NCI-H1092 (cell line): ENCODE data around the gene APOL5.

ENCODE experiments used
- DNase-seq: peaks from one replicate; lab custom pipeline; 2025; lab: John Stamatoyannopoulos, UW

The APOL5 gene

DNA sequence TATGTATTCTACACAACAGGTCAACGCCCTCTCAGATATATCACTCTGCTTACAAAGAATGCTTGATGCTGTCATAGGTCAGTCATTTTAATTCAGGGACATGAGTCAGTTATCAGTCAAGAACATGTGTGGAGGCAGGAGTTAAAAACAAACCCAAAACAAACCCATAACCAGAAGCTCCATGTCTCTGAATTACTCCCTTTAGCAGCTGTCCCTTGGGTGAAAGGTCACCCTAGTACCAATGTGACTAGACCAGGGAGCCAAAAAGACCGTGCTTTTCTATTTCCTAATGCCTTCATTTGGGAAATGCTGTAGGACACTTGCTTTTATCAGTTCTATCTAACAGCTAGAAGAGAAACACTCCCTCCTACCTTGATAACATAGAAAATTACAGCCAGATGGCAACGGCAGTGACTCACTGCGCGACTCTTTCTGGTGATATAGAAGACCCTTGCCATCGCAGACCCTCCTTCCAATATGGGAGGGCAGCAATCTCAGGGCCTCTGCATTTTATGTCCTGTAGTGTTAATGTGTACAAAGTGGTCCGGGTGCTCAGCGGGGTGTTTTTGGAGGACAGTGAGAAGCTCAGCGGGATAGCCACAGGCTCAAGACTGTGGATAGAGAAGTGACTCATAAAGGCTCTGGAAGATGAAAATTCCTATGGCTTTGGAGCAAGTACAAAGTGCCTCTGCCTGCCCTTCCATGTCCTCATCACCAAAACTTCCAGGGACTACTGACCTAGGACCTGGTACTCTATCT is 24.8 kb downstream of the APOL5 start:
- DNase-seq: no peak

DNA sequence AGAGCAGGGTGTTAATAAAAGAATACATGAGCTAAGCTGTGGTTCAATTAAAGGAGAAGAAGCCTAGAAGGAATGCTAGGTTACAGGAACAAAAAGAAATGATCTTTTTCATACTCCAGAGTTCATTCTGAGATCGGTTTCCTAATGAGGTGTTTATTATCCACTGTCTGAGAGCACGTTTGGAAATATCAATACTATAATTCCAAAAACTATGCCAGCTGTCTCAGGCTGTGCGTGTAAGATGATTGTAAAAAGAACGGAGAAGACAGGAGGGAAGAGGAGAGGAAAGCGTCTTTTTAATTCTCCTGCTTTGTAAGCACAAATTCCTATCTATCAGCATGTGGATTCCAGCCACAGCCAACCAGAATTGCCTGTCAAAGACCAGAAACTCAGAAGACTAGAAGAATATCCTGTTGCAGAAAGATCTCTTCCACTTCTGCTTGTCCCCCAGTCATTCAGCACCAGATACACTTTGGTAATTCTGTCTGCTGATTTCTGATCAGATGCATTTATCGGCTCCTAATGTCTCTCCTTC is 25.7 kb downstream of the APOL5 start:
- no peak for DNase-seq

DNA sequence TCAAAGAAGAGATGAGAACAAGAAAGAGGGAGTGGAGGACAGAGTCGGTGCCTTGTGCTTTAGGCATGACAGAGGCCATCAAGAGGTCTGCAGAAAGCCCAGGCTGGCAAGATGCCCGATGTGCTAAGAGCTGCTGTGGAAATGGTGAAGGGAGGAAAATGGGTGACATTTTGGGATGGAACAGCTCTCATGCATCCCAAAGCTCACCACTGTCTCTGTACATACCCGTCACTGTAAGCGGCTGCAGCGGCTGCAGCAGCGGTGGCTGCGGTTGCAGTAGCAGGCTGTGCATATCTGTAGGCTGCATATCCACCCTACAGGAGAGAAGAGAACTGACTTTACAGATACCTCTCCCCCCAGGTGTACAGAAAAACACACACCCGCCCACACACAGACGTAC is 28.6 kb downstream of the APOL5 start:
- DNase-seq: no peak

DNA sequence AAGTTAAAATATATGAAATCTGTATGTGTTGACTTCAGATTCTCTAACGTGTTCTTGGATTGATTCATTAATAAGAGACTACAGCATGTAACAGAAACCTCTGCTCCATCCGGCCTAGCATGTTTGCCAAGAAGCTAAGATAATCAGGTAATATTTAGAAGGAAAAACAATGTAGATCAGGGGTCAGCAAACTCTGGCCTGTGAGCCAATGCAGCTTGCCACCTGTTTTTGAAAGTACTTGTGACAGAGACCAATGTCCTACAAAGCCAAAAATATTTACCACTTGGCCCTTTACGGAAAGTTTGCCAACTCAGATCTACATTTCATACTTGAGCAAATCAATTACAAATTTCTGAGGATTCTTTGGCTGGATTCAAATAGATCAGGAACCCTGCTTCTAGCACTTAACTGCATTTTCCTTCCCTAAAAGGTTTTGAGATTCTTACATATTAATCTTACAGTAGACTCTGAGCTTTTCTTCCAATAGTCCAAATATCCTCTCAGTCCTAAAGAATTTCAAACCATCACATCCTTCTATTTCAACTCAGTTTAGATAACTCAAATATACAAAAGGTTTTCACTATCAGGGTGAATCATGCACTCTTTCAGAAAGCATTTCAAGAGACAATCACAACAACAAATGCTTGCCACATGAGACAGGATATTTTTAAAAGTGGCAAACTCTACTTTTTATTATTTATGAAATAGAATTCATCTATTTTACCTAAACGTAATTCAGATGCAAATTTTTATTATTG is 29.5 kb downstream of the APOL5 start:
- no peak for DNase-seq

DNA sequence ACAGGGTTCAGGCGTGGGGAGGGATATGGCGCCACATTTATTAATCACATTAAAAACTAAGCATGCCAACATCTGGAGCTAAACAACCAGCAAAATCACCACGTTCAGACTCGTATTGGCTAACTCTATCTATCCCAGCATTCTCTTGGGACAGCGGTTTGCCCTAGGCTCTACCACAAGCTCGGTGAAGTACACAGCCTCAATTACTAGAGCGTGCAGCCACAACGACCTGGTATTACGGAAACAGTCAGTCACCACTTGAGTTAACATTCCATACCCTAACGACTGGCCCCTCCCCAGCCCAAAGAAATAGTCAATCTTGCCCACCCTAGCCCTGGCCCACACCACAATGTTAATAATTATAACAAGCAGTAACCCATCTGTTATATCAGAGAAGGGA is 32.1 kb downstream of the APOL5 start:
- DNase-seq: no peak

DNA sequence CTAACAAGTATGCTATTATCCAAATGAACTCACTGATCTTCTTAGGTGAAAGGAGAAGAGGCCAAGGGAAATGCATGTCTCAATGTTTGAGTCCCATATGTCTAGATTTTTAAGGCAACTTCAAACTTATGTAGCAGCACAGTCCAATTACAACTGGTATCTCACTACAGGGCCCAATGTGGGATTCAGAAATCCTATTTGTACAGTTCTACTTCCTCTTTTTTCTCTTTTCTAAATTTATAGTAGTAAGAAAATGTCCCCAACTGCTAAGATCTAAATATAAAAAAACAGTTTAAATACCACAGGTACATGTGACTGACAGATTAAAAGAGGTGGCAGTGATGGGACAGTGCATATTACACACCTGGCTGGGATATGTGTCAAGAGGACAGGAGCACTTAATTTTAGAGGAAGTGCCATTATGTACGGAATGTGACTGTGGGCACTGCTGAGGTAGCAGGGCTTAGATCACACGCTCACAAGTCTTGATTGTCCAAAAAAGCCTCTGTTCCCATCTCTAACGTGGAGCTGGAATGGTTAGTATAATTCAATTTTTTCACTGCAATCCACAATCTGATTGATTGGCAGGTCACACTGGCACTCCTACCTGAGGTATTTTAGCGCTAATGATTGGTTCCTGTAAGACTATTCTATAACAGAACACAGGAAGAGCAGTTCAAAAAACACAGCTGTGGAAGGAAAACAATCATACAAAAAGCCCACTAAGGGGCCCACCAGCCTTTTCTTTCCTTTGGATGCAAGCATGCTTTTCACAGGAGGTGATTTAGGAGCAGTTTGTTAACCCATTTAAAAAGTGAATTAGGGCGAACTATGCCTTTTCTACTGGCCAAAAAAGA is 34.6 kb downstream of the APOL5 start:
- DNase-seq: no peak

DNA sequence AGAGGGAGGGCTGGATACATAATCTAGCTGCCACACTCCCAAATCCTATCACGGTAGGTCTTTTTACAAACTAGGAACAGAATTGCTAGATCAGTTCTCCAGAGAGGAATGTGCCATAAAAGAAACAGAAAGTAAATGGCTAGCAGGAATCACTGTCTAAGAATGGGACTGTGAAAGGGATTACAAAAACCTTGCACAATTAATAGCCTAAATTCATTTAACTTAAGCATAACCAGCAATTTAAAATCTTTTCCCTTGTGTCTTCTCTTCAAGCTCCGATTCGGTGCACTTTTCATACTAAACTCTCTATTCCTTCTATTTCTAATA is 35.2 kb downstream of the APOL5 start:
- DNase-seq: no peak

DNA sequence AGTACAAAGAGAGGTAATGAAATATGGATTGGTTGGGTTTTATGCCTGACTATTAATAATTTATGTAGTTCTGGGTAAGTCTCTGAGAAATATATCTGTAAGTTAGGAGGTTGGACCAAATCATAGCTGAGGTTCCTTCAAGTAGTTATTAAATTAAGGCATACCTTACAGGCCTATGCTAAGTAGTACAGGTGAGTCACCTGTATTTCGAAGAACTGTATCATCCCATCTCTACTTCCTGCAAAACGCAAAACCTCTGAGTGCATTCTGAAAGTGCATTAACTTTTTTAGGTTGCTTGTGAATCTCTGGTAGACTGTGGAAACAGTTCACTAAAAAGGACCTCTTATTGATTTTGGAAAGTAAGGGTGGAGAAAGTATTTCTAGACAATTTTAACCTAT is 37.1 kb downstream of the APOL5 start:
- DNase-seq: no peak

DNA sequence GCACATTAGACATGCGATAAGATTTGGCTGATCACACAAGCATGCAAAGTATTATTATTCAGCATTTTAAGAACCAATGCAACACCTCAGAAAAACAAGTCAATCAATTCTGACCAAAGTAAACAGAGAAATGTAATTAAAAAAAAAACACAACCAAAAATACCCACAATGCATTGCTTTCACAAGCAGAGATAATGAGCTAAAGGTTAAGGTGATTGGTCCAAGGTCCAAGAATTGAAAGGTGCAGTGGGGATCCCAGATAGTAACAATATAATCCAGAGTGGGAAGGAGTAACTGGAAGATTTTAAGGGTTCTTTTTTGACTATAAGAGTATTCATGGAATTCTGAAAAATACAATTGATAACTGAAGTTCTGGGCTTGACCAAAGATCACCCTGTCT is 39.0 kb downstream of the APOL5 start:
- DNase-seq: no peak

DNA sequence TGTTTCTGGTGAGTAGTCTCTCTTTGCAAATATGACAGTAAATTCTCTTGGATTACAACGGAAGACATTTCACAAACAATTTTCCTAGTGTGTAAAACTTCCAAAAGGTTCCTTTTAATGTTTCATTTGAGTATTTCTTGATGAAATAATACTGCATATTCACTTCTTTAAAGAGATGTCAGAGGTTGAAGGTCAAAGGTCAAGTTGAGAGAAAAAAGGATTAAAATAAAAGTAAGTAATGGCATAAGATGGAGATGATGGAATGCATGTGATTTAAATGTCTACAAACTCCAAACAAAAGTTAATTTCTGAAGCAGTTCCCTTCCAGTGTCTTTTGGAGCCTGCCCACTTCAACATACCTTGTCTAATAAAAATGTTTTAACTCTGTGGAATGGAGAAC is 40.7 kb downstream of the APOL5 start:
- DNase-seq: no peak

DNA sequence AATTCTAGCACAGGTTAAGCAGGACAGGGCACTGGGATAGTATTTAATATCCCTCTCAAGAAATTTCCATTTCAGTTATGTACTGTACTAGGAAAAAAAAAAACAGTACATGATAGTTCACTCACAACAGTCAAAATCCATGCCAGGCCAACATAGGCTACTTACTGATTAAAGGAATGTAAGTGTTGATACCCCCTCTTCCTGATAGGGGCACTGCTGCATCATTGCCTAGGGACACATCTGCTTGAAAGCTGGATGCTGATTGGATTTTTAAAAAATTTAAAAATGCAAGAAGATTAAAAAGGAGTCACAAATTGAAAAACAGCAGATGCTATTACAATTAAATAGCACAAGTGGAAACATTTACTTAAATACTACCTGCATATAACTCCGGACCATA is 43.4 kb downstream of the APOL5 start:
- DNase-seq: no peak

DNA sequence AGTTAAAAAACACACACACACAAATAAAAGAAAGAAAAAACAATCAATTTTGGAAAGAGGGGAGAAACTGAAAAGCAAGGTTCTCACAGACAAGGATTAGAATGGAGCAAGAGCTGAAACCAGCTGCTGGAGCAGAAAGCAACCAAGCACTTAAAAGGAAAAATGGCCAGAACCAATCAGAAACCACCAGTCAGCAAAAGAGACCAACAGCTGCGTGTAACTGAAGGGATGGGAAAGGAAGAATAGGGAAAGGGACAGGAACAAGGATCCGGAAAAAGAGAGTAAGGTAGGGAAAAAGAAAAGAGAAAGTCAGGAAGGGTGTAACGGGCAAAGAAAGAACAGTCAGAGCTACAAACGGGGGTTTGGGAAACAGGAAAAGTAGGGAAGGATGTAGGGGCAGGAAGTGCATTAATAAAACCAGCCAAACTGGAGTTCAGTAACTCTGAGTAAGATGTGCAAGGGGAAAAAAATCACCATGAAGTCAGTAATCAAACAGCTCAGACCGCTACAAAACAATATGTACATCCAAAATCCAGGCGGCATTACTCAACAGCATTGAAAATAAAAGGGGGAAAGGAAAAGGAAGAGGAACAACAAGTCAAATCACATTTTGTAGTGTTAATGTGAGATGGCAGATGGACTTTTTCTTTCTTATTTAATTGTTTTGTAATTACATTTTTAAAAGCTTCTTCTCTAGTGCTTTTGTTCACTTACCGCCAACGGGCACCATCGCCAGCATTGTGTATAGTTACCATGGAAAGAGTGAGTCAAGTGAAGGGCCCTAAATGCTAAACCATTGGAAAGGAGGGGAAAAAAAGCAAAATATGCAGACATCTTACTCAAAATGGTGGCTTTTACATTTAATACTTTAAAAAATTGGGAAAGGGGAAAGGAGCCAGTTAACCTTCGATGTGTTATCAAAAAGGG is 49.2 kb downstream of the APOL5 start:
- DNase-seq: no peak

DNA sequence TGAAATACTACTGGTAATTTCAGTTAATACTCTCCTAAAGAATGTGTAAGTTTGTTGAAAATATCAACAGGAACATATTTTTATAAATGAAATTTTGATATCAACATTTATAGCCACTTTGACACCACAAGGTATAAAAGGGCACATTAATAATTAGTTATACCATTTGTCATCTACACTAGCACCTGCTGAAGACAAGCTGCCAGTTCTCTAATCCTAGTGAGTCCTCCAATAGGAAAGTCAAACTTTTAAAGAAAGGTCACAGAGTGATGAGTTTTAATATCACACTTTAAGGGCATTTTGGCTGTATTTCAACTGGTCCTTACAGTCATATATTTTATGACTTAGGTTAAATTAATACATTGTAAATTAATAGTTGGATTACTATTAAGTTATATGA is 52.3 kb downstream of the APOL5 start:
- no peak for DNase-seq

DNA sequence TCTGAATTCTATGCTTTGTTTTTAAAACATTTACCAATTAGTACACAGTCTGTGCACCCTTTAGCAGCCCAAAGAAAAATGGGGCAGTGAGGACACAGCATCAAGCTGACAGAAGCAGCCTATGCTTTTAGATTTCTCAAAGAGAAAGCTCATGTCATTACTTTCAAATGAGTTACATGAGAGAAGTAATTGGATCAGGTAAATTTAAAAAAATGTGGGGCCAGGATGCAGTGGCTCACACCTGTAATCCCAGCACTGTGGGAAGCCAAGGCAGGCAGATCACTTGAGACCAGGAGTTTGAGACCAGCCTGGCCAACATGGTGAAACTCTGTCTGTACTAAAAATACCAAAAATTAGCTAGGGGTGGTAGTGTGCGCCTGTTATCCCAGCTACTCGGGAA is 57.7 kb downstream of the APOL5 start:
- no peak for DNase-seq

DNA sequence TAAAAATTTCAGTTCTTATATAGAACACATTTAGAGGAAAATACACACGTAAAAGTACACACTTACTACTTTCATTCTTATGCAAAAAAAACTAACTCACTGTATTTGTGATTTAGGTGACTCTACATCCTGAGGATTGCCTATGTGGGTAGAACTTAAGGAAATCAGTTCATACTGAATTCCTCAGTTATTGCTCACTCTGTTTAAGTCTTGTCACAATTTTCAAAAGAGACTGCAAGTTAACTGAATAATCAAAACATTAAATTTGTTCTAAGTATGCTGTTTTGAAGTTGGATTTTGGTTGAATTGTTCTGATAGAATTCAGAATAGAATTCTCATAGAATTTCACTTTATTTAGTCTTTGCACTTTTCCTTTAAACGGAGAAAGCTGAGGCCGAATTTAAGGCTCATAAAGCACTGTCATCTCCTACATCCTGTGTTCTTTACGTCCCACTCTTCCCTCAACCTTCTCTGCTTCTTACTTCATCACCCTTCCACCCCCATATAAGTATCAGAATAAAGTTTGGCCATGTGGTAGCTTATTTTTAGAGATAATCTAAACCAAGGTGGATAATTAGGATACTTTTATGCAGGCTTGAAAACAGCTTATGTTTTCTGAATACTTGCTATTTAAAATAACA is 59.8 kb downstream of the APOL5 start:
- no peak for DNase-seq
